Measurements from ENCODE around the gene TTLL11.

The TTLL11 gene

GRCh38 chr9:121786543-121786948, 306.6 kb downstream of the TTLL11 start:
- H3K36me3 ChIP-seq (ENCODE audit: control insufficient read depth, low read length), result no peaks in the 10 kb centered on the region
- no peaks in the 10 kb centered on the region for H3K79me2 ChIP-seq (ENCODE audit: control insufficient read depth, low read length)
- no peaks in the 10 kb centered on the region for H4K20me1 ChIP-seq (ENCODE audit: control insufficient read depth, insufficient read depth, low read depth, low read length)
- peaks cover 6% of the 10 kb centered on the region; the same call in 1 of the 2 replicates for H3K4me1 ChIP-seq (ENCODE audit: control insufficient read depth, low read length)
- H3F3A ChIP-seq (ENCODE audit: control insufficient read depth, insufficient read depth), result no peaks in the 10 kb centered on the region
- no peaks in the 10 kb centered on the region for H3K9me3 ChIP-seq (ENCODE audit: control insufficient read depth, insufficient read depth, low read length)
- H3K9me2 ChIP-seq (replicated peaks; ENCODE audit: control insufficient read depth, low read length), result no peaks in the 10 kb centered on the region
- TF ChIP-seq EZH2phosphoT487 (IDR thresholded peaks at IDR 0.05; ENCODE audit: borderline replicate concordance, low read length) (no peak), CTCF (IDR thresholded peaks at IDR 0.05; ENCODE audit: low read depth, low read length, poor library complexity, severe bottlenecking) (no peak)
- no peak overlapping the region for H3K4me3 ChIP-seq (ENCODE audit: low read length)
- H3K27me3 ChIP-seq (ENCODE audit: control insufficient read depth, low read length), result no peaks in the 10 kb centered on the region; the same call in 1 of the 2 replicates
- H3K27ac ChIP-seq (ENCODE audit: low read depth, low read length), result no peak overlapping the region
- no peak overlapping the region for H3K4me2 ChIP-seq (ENCODE audit: low read length)

- no peak overlapping the region for H3K27ac ChIP-seq (ENCODE audit: low read depth, low read length)
- H3K9me3 ChIP-seq (ENCODE audit: control insufficient read depth, insufficient read depth, low read length), result no peaks in the 10 kb centered on the region
- TF ChIP-seq EZH2phosphoT487 (IDR thresholded peaks at IDR 0.05; ENCODE audit: borderline replicate concordance, low read length) (no peak), CTCF (IDR thresholded peaks at IDR 0.05; ENCODE audit: low read depth, low read length, poor library complexity, severe bottlenecking) (no peak)
- no peak overlapping the region for H3K4me2 ChIP-seq (ENCODE audit: low read length)
- no peaks in the 10 kb centered on the region for H4K20me1 ChIP-seq (ENCODE audit: control insufficient read depth, insufficient read depth, low read depth, low read length)
- no peaks in the 10 kb centered on the region for H3K9me2 ChIP-seq (replicated peaks; ENCODE audit: control insufficient read depth, low read length)
- H3K27me3 ChIP-seq (ENCODE audit: control insufficient read depth, low read length), result no peaks in the 10 kb centered on the region; the same call in 1 of the 2 replicates
- no peak overlapping the region for H3K4me3 ChIP-seq (ENCODE audit: low read length)
- no peaks in the 10 kb centered on the region for H3K79me2 ChIP-seq (ENCODE audit: control insufficient read depth, low read length)
- no peaks in the 10 kb centered on the region for H3F3A ChIP-seq (ENCODE audit: control insufficient read depth, insufficient read depth)
- no peaks in the 10 kb centered on the region for H3K36me3 ChIP-seq (ENCODE audit: control insufficient read depth, low read length)
- peaks cover 6% of the 10 kb centered on the region; the same call in 1 of the 2 replicates for H3K4me1 ChIP-seq (ENCODE audit: control insufficient read depth, low read length)
Observed at GRCh38 chr9:121785673-121786542, 307.2 kb downstream of the TTLL11 start.

- no peaks in the 10 kb centered on the region for H4K20me1 ChIP-seq (ENCODE audit: control insufficient read depth, insufficient read depth, low read depth, low read length)
- no peaks in the 10 kb centered on the region for H3K79me2 ChIP-seq (ENCODE audit: control insufficient read depth, low read length)
- no peak overlapping the region for H3K27ac ChIP-seq (ENCODE audit: low read depth, low read length)
- H3K9me3 ChIP-seq (ENCODE audit: control insufficient read depth, insufficient read depth, low read length), result no peaks in the 10 kb centered on the region
- TF ChIP-seq CTCF (IDR thresholded peaks at IDR 0.05; ENCODE audit: low read depth, low read length, poor library complexity, severe bottlenecking), result no peak
- no peak for TF ChIP-seq EZH2phosphoT487 (IDR thresholded peaks at IDR 0.05; ENCODE audit: borderline replicate concordance, low read length)
- no peaks in the 10 kb centered on the region for H3F3A ChIP-seq (ENCODE audit: control insufficient read depth, insufficient read depth)
- H3K27me3 ChIP-seq (ENCODE audit: control insufficient read depth, low read length), result no peaks in the 10 kb centered on the region; the same call in 1 of the 2 replicates
- no peak overlapping the region for H3K4me2 ChIP-seq (ENCODE audit: low read length)
- H3K4me1 ChIP-seq (ENCODE audit: control insufficient read depth, low read length), result peaks cover 6% of the 10 kb centered on the region; the same call in 1 of the 2 replicates
- H3K9me2 ChIP-seq (replicated peaks; ENCODE audit: control insufficient read depth, low read length), result no peaks in the 10 kb centered on the region
- H3K36me3 ChIP-seq (ENCODE audit: control insufficient read depth, low read length), result no peaks in the 10 kb centered on the region
- no peak overlapping the region for H3K4me3 ChIP-seq (ENCODE audit: low read length)
Observed at GRCh38 chr9:121784731-121785411, 308.2 kb downstream of the TTLL11 start.

All from DOHH2 (cell line).